GM21447 (cell line): ENCODE data around the gene ANKRD44.
A peak's percentile ranks its signal among the peaks of the same experiment; 100 is the strongest.

Experiments
- ATAC-seq: cut with Tn5 transposase; IDR thresholded peaks from one replicate; pipeline ENCODE4 v1.9.1; 2021; ENCODE audit not compliant: unreplicated experiment

The ANKRD44 gene

GRCh38 chr2:196967116-196967515 lies 343.5 kb downstream of the ANKRD44 start:
- no peak for ATAC-seq

GRCh38 chr2:196966061-196966460 lies 344.5 kb downstream of the ANKRD44 start:
- no peak for ATAC-seq

GRCh38 chr2:196965651-196966050 lies 344.9 kb downstream of the ANKRD44 start:
- ATAC-seq, result no peak

GRCh38 chr2:196963961-196964360 lies 346.6 kb downstream of the ANKRD44 start:
- no peak for ATAC-seq

GRCh38 chr2:196963043-196963442 lies 347.5 kb downstream of the ANKRD44 start:
- no peak for ATAC-seq

- no peak for ATAC-seq
Observed at GRCh38 chr2:196962325-196962724, 348.3 kb downstream of the ANKRD44 start.

GRCh38 chr2:196961889-196962288 lies 348.7 kb downstream of the ANKRD44 start:
- ATAC-seq, result peak; percentile 100

- no peak for ATAC-seq
Observed at GRCh38 chr2:196959734-196960338, 350.7 kb downstream of the ANKRD44 start.

GRCh38 chr2:196959281-196959680 lies 351.3 kb downstream of the ANKRD44 start:
- ATAC-seq, result no peak

GRCh38 chr2:196957881-196958525 lies 352.6 kb downstream of the ANKRD44 start:
- ATAC-seq, result no peak

- no peak for ATAC-seq
Observed at GRCh38 chr2:196957442-196957841, 353.1 kb downstream of the ANKRD44 start.

- no peak for ATAC-seq
Observed at GRCh38 chr2:196956069-196956468, 354.5 kb downstream of the ANKRD44 start.

- no peak for ATAC-seq
Observed at GRCh38 chr2:196955036-196955435, 355.5 kb downstream of the ANKRD44 start.

- ATAC-seq, result no peak
Observed at GRCh38 chr2:196954001-196954400, 356.6 kb downstream of the ANKRD44 start.

GRCh38 chr2:196952936-196953335 lies 357.6 kb downstream of the ANKRD44 start:
- ATAC-seq, result no peak

- ATAC-seq, result no peak
Observed at GRCh38 chr2:196951973-196952372, 358.6 kb downstream of the ANKRD44 start.

- no peak for ATAC-seq
Observed at GRCh38 chr2:196949116-196949515, 361.5 kb downstream of the ANKRD44 start.

GRCh38 chr2:196944570-196944969 lies 366.0 kb downstream of the ANKRD44 start:
- ATAC-seq, result peak; percentile 95

GRCh38 chr2:196941398-196942078 lies 369.0 kb downstream of the ANKRD44 start:
- no peak for ATAC-seq

- ATAC-seq, result no peak
Observed at GRCh38 chr2:196939371-196939770, 371.2 kb downstream of the ANKRD44 start.
